Progenitor cell of endocrine pancreas (in vitro differentiated cells): ENCODE data around the gene ADGRV1. TPM values are rescaled to one million over a fixed set of nuclear protein-coding genes. Genes with fewer than 3 reads are reported as not detected.
"Not testable (repeated sequence)": the region's sequence is repeated elsewhere in the genome, so short reads cannot be mapped to it uniquely, and the experiment has no call there.

Experiments
- DNase-seq: peaks from one replicate; pipeline ENCODE4 v3.0.0; 2021; ENCODE audit warnings: low spot score; ENCODE audit not compliant: unreplicated experiment
- H3K27ac Mint-ChIP-seq: 2 replicates; pipeline ENCODE4 v1.8.0; 2021; ENCODE audit warnings: mild to moderate bottlenecking, moderate library complexity, mixed read lengths
- H3K27me3 Mint-ChIP-seq: 2 replicates; pipeline ENCODE4 v1.8.0; 2021; ENCODE audit warnings: mixed read lengths
- H3K36me3 Mint-ChIP-seq: 2 replicates; pipeline ENCODE4 v1.8.0; 2022; ENCODE audit warnings: mixed read lengths; ENCODE audit not compliant: insufficient read depth
- H3K4me1 Mint-ChIP-seq: 2 replicates; pipeline ENCODE4 v1.8.0; 2021; ENCODE audit warnings: low read depth, mixed read lengths
- H3K4me3 Mint-ChIP-seq: 2 replicates; pipeline ENCODE4 v1.8.0; 2021; ENCODE audit warnings: low read depth, mild to moderate bottlenecking, moderate library complexity, mixed read lengths
- H3K9me3 Mint-ChIP-seq: 2 replicates; pipeline ENCODE4 v1.8.0; 2021; ENCODE audit warnings: low read depth, mixed read lengths
- total RNA-seq: library from RNA; stranded (reverse); gene quantifications from 2 replicates; pipeline ENCODE4 v1.2.1, GENCODE V29; 2021
- TF ChIP-seq, protein P1 (sequence below): fragments of 200-600 bp; sonication (generic); IDR thresholded peaks from one replicate; pipeline ENCODE4 v1.5.0; 2021; ENCODE audit warnings: antibody characterized with exemption, mild to moderate bottlenecking; ENCODE audit not compliant: unreplicated experiment

ADGRV1 gene
- total RNA-seq, 1 donor from 2014 or later: 82.3 TPM

DNA sequence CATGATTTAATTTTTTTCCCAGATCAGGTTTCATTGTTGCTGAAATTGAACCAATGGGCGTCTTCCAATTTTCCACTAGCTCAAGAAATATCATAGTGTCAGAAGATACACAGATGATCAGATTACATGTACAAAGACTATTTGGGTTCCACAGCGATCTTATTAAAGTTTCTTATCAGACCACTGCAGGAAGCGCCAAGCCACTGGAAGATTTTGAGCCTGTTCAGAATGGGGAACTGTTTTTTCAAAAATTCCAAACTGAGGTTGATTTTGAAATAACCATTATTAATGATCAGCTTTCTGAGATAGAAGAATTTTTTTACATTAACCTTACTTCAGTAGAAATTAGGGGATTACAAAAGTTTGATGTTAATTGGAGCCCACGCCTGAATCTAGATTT lies 251.6 kb downstream of the ADGRV1 start:
- Mint-ChIP-seq H3K9me3 (no peaks in the 10 kb centered on the region), H3K27ac (no peak overlapping the region), H3K36me3 (peaks cover 23% of the 10 kb centered on the region), H3K4me3 (no peak overlapping the region), H3K27me3 (no peaks in the 10 kb centered on the region), H3K4me1 (no peaks in the 10 kb centered on the region)
- no peak for DNase-seq
- TF ChIP-seq, protein P1, sequence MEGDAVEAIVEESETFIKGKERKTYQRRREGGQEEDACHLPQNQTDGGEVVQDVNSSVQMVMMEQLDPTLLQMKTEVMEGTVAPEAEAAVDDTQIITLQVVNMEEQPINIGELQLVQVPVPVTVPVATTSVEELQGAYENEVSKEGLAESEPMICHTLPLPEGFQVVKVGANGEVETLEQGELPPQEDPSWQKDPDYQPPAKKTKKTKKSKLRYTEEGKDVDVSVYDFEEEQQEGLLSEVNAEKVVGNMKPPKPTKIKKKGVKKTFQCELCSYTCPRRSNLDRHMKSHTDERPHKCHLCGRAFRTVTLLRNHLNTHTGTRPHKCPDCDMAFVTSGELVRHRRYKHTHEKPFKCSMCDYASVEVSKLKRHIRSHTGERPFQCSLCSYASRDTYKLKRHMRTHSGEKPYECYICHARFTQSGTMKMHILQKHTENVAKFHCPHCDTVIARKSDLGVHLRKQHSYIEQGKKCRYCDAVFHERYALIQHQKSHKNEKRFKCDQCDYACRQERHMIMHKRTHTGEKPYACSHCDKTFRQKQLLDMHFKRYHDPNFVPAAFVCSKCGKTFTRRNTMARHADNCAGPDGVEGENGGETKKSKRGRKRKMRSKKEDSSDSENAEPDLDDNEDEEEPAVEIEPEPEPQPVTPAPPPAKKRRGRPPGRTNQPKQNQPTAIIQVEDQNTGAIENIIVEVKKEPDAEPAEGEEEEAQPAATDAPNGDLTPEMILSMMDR: no peak

DNA sequence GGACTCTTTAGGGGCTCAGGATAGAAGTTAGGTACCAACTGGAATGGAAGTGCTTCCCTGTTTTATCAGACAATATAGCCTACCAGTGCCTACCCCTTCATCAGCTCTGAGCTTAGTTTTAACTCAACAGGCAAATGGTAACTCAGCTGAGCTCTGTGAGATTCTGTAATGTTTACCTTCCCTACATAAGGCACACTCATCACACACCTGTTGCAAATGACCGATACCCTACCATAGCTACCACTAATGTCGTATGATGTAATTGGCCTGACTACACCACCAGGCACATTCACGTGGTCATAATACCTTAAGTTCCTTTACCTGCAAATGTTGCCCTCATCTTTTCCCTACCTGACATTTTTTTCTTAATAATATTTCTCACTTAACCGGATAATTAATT lies 254.8 kb downstream of the ADGRV1 start:
- Mint-ChIP-seq H3K4me1 (no peaks in the 10 kb centered on the region), H3K36me3 (peaks cover 27% of the 10 kb centered on the region), H3K27me3 (no peaks in the 10 kb centered on the region), H3K9me3 (no peaks in the 10 kb centered on the region), H3K27ac (no peak overlapping the region), H3K4me3 (no peak overlapping the region)
- TF ChIP-seq, protein P1: no peak
- DNase-seq: no peak

DNA sequence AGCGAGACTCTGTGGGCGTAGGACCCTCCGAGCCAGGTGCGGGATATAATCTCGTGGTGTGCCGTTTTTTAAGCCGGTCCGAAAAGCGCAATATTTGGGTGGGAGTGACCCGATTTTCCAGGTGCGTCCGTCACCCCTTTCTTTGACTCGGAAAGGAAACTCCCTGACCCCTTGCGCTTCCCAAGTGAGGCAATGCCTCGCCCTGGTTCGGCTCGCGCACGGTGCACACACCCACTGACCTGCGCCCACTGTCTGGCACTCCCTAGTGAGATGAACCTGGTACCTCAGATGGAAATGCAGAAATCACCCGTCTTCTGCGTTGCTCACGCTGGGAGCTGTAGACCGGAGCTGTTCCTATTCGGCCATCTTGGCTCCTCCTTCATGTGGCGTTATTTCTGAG lies 263.5 kb downstream of the ADGRV1 start:
- H3K36me3 Mint-ChIP-seq: peaks cover 14% of the 10 kb centered on the region
- H3K27ac Mint-ChIP-seq, H3K4me1 Mint-ChIP-seq, DNase-seq, H3K27me3 Mint-ChIP-seq, H3K9me3 Mint-ChIP-seq, H3K4me3 Mint-ChIP-seq: not testable (repeated sequence)

DNA sequence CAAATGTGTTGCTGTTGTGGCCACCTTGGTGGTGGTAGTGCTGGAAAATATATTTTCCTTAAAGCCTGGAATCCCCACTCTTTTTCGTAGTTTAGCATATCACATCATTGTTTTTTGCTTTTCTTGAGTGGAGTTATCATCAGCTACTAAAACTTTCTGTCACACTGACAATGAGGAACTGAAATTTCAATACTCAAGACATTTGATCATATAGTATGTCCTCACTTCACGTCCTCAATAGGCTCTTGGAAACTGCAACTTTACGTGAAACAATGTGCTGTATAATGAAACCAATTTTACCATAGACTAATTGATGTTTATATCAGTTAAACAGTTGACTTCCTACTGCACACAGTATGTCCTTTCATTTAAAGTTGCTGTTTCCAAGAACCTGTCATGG lies 265.8 kb downstream of the ADGRV1 start:
- H3K4me3 Mint-ChIP-seq: no peak overlapping the region

DNA sequence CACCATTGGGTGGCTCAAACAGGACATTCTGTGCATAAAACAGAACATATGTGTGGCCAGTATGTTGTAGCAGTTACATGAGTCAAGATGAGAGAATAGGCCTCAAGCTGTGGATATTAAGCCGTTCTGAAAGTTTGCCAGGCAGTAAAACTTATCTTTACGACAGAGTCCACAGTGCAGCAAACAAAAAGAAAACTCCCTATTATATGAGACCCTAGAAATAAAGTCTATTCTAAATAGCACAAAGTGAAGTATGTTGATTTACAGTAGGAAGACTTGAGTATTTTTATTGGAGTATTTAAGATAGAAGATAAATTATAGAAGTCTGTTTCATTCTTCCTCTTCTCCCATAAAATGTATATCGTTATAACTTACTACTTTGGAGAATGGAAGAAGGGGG lies 271.5 kb downstream of the ADGRV1 start:
- H3K27ac Mint-ChIP-seq: no peak overlapping the region
- TF ChIP-seq, protein P1: no peak
- H3K4me1 Mint-ChIP-seq: peaks cover 13% of the 10 kb centered on the region
- peaks cover 15% of the 10 kb centered on the region for H3K9me3 Mint-ChIP-seq
- no peak overlapping the region for H3K4me3 Mint-ChIP-seq
- no peak for DNase-seq
- H3K36me3 Mint-ChIP-seq: peaks cover 26% of the 10 kb centered on the region
- H3K27me3 Mint-ChIP-seq: no peaks in the 10 kb centered on the region

More for the DNA sequence above, 265.8 kb downstream of the ADGRV1 start:
- no peaks in the 10 kb centered on the region for H3K27me3 Mint-ChIP-seq
- no peaks in the 10 kb centered on the region for H3K9me3 Mint-ChIP-seq
- no peak overlapping the region for H3K27ac Mint-ChIP-seq
- TF ChIP-seq, protein P1: no peak
- peaks cover 12% of the 10 kb centered on the region for H3K36me3 Mint-ChIP-seq
- no peak for DNase-seq
- H3K4me1 Mint-ChIP-seq: peaks cover 7% of the 10 kb centered on the region

DNA sequence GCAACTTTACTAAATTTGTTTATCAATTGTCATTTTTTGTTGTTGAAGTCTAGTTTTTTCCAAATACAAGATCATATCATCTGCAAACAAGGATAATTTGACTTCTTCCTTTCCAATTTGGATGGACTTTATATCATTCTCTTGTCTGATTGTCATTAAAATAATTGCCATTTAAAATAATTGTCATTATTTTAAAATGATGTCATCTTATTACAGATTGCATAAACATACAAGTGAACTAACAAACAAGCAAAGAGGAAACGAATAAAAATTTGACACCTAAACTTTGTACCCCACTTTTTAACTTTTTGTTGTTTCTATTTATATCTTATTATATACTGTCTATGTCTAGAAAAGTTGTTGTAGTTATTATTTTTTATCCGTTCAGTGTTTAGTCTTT lies 275.2 kb downstream of the ADGRV1 start:
- no peak for DNase-seq
- H3K27ac Mint-ChIP-seq: no peak overlapping the region
- H3K27me3 Mint-ChIP-seq: no peaks in the 10 kb centered on the region
- peaks cover 37% of the 10 kb centered on the region for H3K36me3 Mint-ChIP-seq
- TF ChIP-seq, protein P1: no peak
- no peak overlapping the region for H3K4me3 Mint-ChIP-seq
- peaks cover 13% of the 10 kb centered on the region for H3K4me1 Mint-ChIP-seq
- H3K9me3 Mint-ChIP-seq: peaks cover 21% of the 10 kb centered on the region
